ENCODE measurements around the gene TMEM132E. TPM values are rescaled to one million over a fixed set of nuclear protein-coding genes. Genes with fewer than 3 reads are reported as not detected.

TMEM132E gene
- total and polyA plus RNA-seq, 2 of the 8 experiments (the other 6 are each of a cell fraction or from before 2014, with no cell fraction given): 0.45 to 0.60 TPM

DNA sequence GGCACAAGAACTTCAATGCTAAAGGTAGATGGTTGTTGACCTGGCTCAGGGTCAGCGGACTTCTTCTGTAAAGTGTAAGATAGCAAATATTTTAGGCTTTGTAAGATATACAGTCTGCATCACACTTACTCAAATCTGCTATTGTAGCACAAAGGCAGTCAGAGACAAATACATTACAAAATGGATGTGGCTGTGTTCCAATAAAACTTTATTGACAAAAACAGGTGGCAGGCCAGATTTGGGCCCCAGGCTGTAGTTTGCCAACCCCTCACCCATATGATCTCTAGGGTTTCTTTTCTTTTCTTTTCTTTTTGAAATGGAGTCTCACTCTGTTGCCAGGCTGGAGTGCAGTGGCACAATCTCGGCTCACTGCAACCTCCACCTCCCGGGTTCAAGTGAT is 39.5 kb upstream of the TMEM132E start:
- Histone ChIP-seq H4K20me1 (replicated peaks in 1 of 2; ENCODE audit: control insufficient read depth in 1 of 2, insufficient read depth in 2 of 2, low read length in 2 of 2) (no peaks in the 10 kb centered on the region), H3K79me2 (ENCODE audit: control insufficient read depth in 1 of 2, insufficient read depth in 2 of 2, low read length in 2 of 2) (no peaks in the 10 kb centered on the region), H3K36me3 (ENCODE audit: control insufficient read depth in 2 of 4, insufficient read depth in 4 of 4, low read length in 3 of 4) (no peaks in the 10 kb centered on the region), H3K9me3 (ENCODE audit: insufficient read depth in 2 of 2, low read depth in 1 of 2, low read length in 1 of 2) (no peaks in the 10 kb centered on the region), H3K18ac (ENCODE audit: extremely low read depth, low read length) (no peak overlapping the region), H2BK5ac (ENCODE audit: low read depth, low read length) (no peak overlapping the region), H4K8ac (ENCODE audit: extremely low read depth, insufficient read depth, low read length) (no peak overlapping the region), H2AK5ac (ENCODE audit: low read depth, low read length) (no peak overlapping the region), H3K27me3 (replicated peaks in 1 of 4; ENCODE audit: control insufficient read depth in 3 of 4, extremely low read depth in 1 of 4, insufficient read depth in 3 of 4, low read length in 3 of 4) (peaks cover 0 to 5% (median 2%) of the 10 kb centered on the region in 4 experiments; a peak in 1 of 7 replicates), H4K5ac (ENCODE audit: insufficient read length, low read depth, low read length) (no peak overlapping the region), H4K91ac (replicated peaks; ENCODE audit: insufficient read length, low read length) (no peak overlapping the region), H2BK20ac (ENCODE audit: low read length) (no peak overlapping the region), H2AFZ (ENCODE audit: low read length) (no peak overlapping the region), H2BK15ac (ENCODE audit: low read length) (no peak overlapping the region), H3K4ac (replicated peaks; ENCODE audit: insufficient read length, low read depth, low read length) (no peak overlapping the region), H3K79me1 (ENCODE audit: low read depth, low read length) (no peaks in the 10 kb centered on the region), H3K27ac (ENCODE audit: low read depth, low read length) (no peak overlapping the region), H3K9ac (replicated peaks in 1 of 4; ENCODE audit: extremely low read depth in 1 of 4, low read depth in 3 of 4, low read length in 3 of 4) (no peak overlapping the region), H3K56ac (replicated peaks; ENCODE audit: insufficient read length, low read depth, low read length) (no peak overlapping the region), H3K4me2 (ENCODE audit: insufficient read depth in 1 of 2, low read depth in 2 of 2, low read length in 2 of 2) (no peak overlapping the region), H3K4me3 (ENCODE audit: extremely low read depth in 1 of 4, insufficient read depth in 2 of 4, low read depth in 3 of 4, low read length in 4 of 4) (no peak overlapping the region), H3K23ac (ENCODE audit: insufficient read length) (no peak overlapping the region), H3K14ac (ENCODE audit: insufficient read length) (no peak overlapping the region), H2BK120ac (replicated peaks; ENCODE audit: low read depth, low read length) (no peak overlapping the region), H3K23me2 (ENCODE audit: low read depth, low read length) (no peaks in the 10 kb centered on the region; the same call in 1 of the 2 replicates), H2BK12ac (ENCODE audit: low read depth, low read length) (no peak overlapping the region), H3K4me1 (replicated peaks in 1 of 4; ENCODE audit: control insufficient read depth in 3 of 4, insufficient read depth in 4 of 4, low read length in 3 of 4) (no peaks in the 10 kb centered on the region)
- POLR2A ChIA-PET (ENCODE audit: partially characterized antibody): no interaction called here
- CTCF ChIA-PET (ENCODE audit: partially characterized antibody): interaction anchor here (0.9 to 6.6 kb wide), 4 partner anchors 46 to 353 kb away, joined by 3 to 67 read pairs (median 4); no protein-coding TSS in a partner anchor
- no peak for FAIRE-seq
- WGBS, 2 experiments (ENCODE audit: extremely low coverage in 1 of 2, insufficient coverage in 1 of 2, insufficient read length in 1 of 2, insufficient replicate concordance in 2 of 2, low coverage in 1 of 2, low lambda C conversion rate in 2 of 2, missing lambda C conversion rate in 1 of 2): 100% methylated on average over 1 of the region's 3 CpGs; no CpG with 5 or more reads in 1 of the 2 experiments
- DNase-seq (ENCODE audit: low read depth in 1 of 2, low spot score in 2 of 2): no peak
- TF ChIP-seq TCF12 (IDR thresholded peaks at IDR 0.05; ENCODE audit: low read depth, low read length) (no peak), SP4 (IDR thresholded peaks at IDR 0.05; ENCODE audit: low read length) (no peak), EGR1 (IDR thresholded peaks at IDR 0.05; ENCODE audit: borderline replicate concordance, low read depth, low read length) (no peak), RXRA (IDR thresholded peaks at IDR 0.05; ENCODE audit: insufficient read depth, low read depth, low read length) (no peak), SAP30 (IDR thresholded peaks at IDR 0.05; ENCODE audit: insufficient read depth, insufficient replicate concordance, low read length) (no peak), BRCA1 (IDR thresholded peaks at IDR 0.05; ENCODE audit: low read depth, low read length) (no peak), FOSL1 (IDR thresholded peaks at IDR 0.05; ENCODE audit: insufficient read depth, low read depth, low read length) (no peak), CEBPB (IDR thresholded peaks at IDR 0.05; ENCODE audit: low read depth, low read length) (no peak), JUN (IDR thresholded peaks at IDR 0.05; ENCODE audit: low read depth, low read length) (no peak)
- TF ChIP-seq, protein P1, sequence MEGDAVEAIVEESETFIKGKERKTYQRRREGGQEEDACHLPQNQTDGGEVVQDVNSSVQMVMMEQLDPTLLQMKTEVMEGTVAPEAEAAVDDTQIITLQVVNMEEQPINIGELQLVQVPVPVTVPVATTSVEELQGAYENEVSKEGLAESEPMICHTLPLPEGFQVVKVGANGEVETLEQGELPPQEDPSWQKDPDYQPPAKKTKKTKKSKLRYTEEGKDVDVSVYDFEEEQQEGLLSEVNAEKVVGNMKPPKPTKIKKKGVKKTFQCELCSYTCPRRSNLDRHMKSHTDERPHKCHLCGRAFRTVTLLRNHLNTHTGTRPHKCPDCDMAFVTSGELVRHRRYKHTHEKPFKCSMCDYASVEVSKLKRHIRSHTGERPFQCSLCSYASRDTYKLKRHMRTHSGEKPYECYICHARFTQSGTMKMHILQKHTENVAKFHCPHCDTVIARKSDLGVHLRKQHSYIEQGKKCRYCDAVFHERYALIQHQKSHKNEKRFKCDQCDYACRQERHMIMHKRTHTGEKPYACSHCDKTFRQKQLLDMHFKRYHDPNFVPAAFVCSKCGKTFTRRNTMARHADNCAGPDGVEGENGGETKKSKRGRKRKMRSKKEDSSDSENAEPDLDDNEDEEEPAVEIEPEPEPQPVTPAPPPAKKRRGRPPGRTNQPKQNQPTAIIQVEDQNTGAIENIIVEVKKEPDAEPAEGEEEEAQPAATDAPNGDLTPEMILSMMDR (IDR thresholded peaks at IDR 0.05; ENCODE audit: control extremely low read depth in 1 of 3, insufficient read depth in 1 of 3, low read depth in 1 of 3, low read length in 3 of 3): no peak
- TF ChIP-seq, protein P2, sequence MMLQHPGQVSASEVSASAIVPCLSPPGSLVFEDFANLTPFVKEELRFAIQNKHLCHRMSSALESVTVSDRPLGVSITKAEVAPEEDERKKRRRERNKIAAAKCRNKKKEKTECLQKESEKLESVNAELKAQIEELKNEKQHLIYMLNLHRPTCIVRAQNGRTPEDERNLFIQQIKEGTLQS (IDR thresholded peaks at IDR 0.05; ENCODE audit: insufficient read depth, low read depth, low read length): no peak

Data from H1 (cell line).